Measurements from ENCODE around the gene LASP1NB.
"Not testable (repeated sequence)": the region's sequence is repeated elsewhere in the genome, so short reads cannot be mapped to it uniquely, and the experiment has no call there.

The LASP1NB gene

GRCh38 chr17:38969281-38969680 lies 43.9 kb downstream of the LASP1NB start:
- CTCF ChIA-PET (ENCODE audit: unreplicated experiment): no interaction called here
- POLR2A ChIA-PET: no interaction called here
- intact Hi-C loops (cut with micrococcal nuclease; ENCODE audit: unreplicated experiment): loop anchor here (5.0 kb wide), 1 partner anchor 102 kb away; no protein-coding TSS in a partner anchor

GRCh38 chr17:38970128-38970527 lies 44.7 kb downstream of the LASP1NB start:
- Histone ChIP-seq H2AFZ (ENCODE audit: low read length) (no peak overlapping the region), H3K4me1 (ENCODE audit: insufficient read depth, low read length, poor library complexity, severe bottlenecking) (peaks cover 13% of the 10 kb centered on the region), H4K20me1 (ENCODE audit: insufficient read depth, low read length) (no peaks in the 10 kb centered on the region), H3K4me3 (ENCODE audit: low read depth, low read length, poor library complexity, severe bottlenecking) (no peak overlapping the region), H3K36me3 (ENCODE audit: insufficient read depth, low read length) (no peaks in the 10 kb centered on the region), H3K4me2 (ENCODE audit: low read length) (no peak overlapping the region), H3K9me2 (ENCODE audit: insufficient read depth, low read length) (no peaks in the 10 kb centered on the region), H3K27ac (ENCODE audit: low read depth, low read length, poor library complexity, severe bottlenecking) (no peak overlapping the region), H3K79me2 (ENCODE audit: insufficient read depth, low read depth, low read length) (no peaks in the 10 kb centered on the region), H3K9me3 (ENCODE audit: low read length) (no peaks in the 10 kb centered on the region)
- DNase-seq (ENCODE audit: low spot score): no peak
- BruUV-seq (replicated peaks): no TSS peak
- TF ChIP-seq EZH2phosphoT487 (IDR thresholded peaks at IDR 0.05; ENCODE audit: borderline replicate concordance, low read depth, low read length): no peak
- TF ChIP-seq CTCF (conservative IDR thresholded peaks at IDR 0.05; ENCODE audit: low read length): no peak; the same call in 1 of the 2 replicates
- ChIA-PET CTCF (ENCODE audit: unreplicated experiment) (no interaction called here), POLR2A (no interaction called here)
- intact Hi-C loops (cut with micrococcal nuclease; ENCODE audit: unreplicated experiment): no loop called here

More at GRCh38 chr17:38969281-38969680, 43.9 kb downstream of the LASP1NB start:
- no peak for TF ChIP-seq CTCF (conservative IDR thresholded peaks at IDR 0.05; ENCODE audit: low read length)
- TF ChIP-seq EZH2phosphoT487 (IDR thresholded peaks at IDR 0.05; ENCODE audit: borderline replicate concordance, low read depth, low read length): no peak
- no peaks in the 10 kb centered on the region for H3K36me3 ChIP-seq (ENCODE audit: insufficient read depth, low read length)
- H3K9me3 ChIP-seq (ENCODE audit: low read length): no peaks in the 10 kb centered on the region
- H3K4me1 ChIP-seq (ENCODE audit: insufficient read depth, low read length, poor library complexity, severe bottlenecking): peaks cover 13% of the 10 kb centered on the region
- no peak overlapping the region for H3K27ac ChIP-seq (ENCODE audit: low read depth, low read length, poor library complexity, severe bottlenecking)
- no peak overlapping the region for H2AFZ ChIP-seq (ENCODE audit: low read length)
- no peak overlapping the region for H3K4me3 ChIP-seq (ENCODE audit: low read depth, low read length, poor library complexity, severe bottlenecking)
- no TSS peak for BruUV-seq (replicated peaks)
- DNase-seq (ENCODE audit: low spot score): no peak
- no peaks in the 10 kb centered on the region for H3K9me2 ChIP-seq (ENCODE audit: insufficient read depth, low read length)
- no peak overlapping the region for H3K4me2 ChIP-seq (ENCODE audit: low read length)
- no peaks in the 10 kb centered on the region for H4K20me1 ChIP-seq (ENCODE audit: insufficient read depth, low read length)
- H3K79me2 ChIP-seq (ENCODE audit: insufficient read depth, low read depth, low read length): no peaks in the 10 kb centered on the region

DNA sequence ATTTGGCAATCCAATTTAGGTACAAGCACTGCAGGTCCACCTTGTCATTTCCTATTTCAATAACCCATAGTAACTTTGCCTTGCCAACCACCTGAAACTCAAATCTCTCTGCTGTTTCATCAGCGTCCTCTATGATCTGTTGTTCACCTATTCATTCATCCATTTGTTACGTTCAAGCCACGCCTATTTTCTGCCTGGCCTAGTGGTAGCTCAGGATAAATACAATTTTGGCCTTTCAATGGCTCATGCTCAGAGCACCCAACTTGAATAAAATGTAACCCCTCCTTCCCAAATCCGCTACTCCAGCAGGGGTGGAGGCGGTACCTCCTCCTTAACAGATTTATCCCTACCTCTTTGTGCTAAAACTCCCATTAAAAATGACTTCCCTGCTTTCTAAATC lies 45.4 kb downstream of the LASP1NB start:
- POLR2A ChIA-PET: no interaction called here
- Histone ChIP-seq H3K79me2 (ENCODE audit: insufficient read depth, low read depth, low read length) (no peaks in the 10 kb centered on the region), H3K9me3 (ENCODE audit: low read length) (no peaks in the 10 kb centered on the region), H4K20me1 (ENCODE audit: insufficient read depth, low read length) (no peaks in the 10 kb centered on the region), H2AFZ (ENCODE audit: low read length) (no peak overlapping the region), H3K4me3 (ENCODE audit: low read depth, low read length, poor library complexity, severe bottlenecking) (no peak overlapping the region), H3K27ac (ENCODE audit: low read depth, low read length, poor library complexity, severe bottlenecking) (no peak overlapping the region), H3K36me3 (ENCODE audit: insufficient read depth, low read length) (no peaks in the 10 kb centered on the region), H3K4me2 (ENCODE audit: low read length) (no peak overlapping the region), H3K4me1 (ENCODE audit: insufficient read depth, low read length, poor library complexity, severe bottlenecking) (peaks cover 13% of the 10 kb centered on the region), H3K9me2 (ENCODE audit: insufficient read depth, low read length) (no peaks in the 10 kb centered on the region)
- TF ChIP-seq EZH2phosphoT487 (IDR thresholded peaks at IDR 0.05; ENCODE audit: borderline replicate concordance, low read depth, low read length): no peak
- TF ChIP-seq CTCF (conservative IDR thresholded peaks at IDR 0.05; ENCODE audit: low read length): no peak
- CTCF ChIA-PET (ENCODE audit: unreplicated experiment): no interaction called here
- no TSS peak for BruUV-seq (replicated peaks)
- intact Hi-C loops (cut with micrococcal nuclease; ENCODE audit: unreplicated experiment): no loop called here
- no peak for DNase-seq (ENCODE audit: low spot score)

DNA sequence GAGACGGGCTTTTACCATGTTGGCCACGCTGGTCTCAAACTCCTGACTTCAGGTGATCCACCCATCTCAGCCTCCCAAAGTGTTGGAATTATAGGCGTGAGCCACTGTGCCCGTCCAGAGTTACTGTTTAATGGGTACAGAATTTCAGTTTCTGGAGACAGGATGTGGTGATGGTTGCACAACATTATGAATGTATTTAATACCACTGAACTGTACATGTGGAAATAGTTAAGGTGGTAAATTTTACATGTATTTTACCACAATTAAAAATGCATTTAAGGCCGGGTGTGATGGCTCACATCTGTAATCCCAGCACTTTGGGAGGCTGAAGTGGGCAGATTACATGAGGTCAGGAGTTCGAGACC lies 50.8 kb downstream of the LASP1NB start:
- H2AFZ ChIP-seq (ENCODE audit: low read length); H3K36me3 ChIP-seq (ENCODE audit: insufficient read depth, low read length); CTCF ChIA-PET (ENCODE audit: unreplicated experiment); H3K9me3 ChIP-seq (ENCODE audit: low read length); POLR2A ChIA-PET; H3K79me2 ChIP-seq (ENCODE audit: insufficient read depth, low read depth, low read length); H3K27ac ChIP-seq (ENCODE audit: low read depth, low read length, poor library complexity, severe bottlenecking); H3K4me1 ChIP-seq (ENCODE audit: insufficient read depth, low read length, poor library complexity, severe bottlenecking); H4K20me1 ChIP-seq (ENCODE audit: insufficient read depth, low read length); H3K4me2 ChIP-seq (ENCODE audit: low read length); H3K4me3 ChIP-seq (ENCODE audit: low read depth, low read length, poor library complexity, severe bottlenecking); DNase-seq (ENCODE audit: low spot score); intact Hi-C loops (cut with micrococcal nuclease; ENCODE audit: unreplicated experiment); BruUV-seq (replicated peaks); H3K9me2 ChIP-seq (ENCODE audit: insufficient read depth, low read length): not testable (repeated sequence)
